Gastrocnemius medialis (tissue), 4 donors: ENCODE measurements around the gene FKBP4.
"Not testable (repeated sequence)": the region's sequence is repeated elsewhere in the genome, so short reads cannot be mapped to it uniquely, and the experiment has no call there.

Experiments used
- CTCF ChIP-seq, 5 experiments: fragments of 450-650 bp in 3 of 5; fragments of 200-600 bp in 2 of 5; sonication (generic) in 2 of 5; IDR thresholded peaks in 4 of 5; conservative IDR thresholded peaks in 1 of 5; 1 replicate in 4 of 5; 2 replicates in 1 of 5; pipeline ENCODE4 v1.5.1; 2016 to 2019; ENCODE audit warnings: antibody characterized with exemption in 5 of 5, mild to moderate bottlenecking in 3 of 5, moderate library complexity in 3 of 5
- POLR2A ChIP-seq, 2 donors: fragments of 450-650 bp; IDR thresholded peaks; one replicate each; pipeline ENCODE4 v1.6.1; 2017; ENCODE audit warnings: antibody characterized with exemption in 2 of 2, mild to moderate bottlenecking in 2 of 2, moderate library complexity in 2 of 2

- not testable (repeated sequence) for TF ChIP-seq CTCF (IDR thresholded peaks at IDR 0.05 in 4 of 5, conservative IDR thresholded peaks at IDR 0.05 in 1 of 5); POLR2A (IDR thresholded peaks at IDR 0.05)
These were observed 24.2 kb upstream of the FKBP4 start for GRCh38 chr12:2770544-2770943.
